Measurements from ENCODE around the gene ATP2B1.

ATP2B1 gene

DNA sequence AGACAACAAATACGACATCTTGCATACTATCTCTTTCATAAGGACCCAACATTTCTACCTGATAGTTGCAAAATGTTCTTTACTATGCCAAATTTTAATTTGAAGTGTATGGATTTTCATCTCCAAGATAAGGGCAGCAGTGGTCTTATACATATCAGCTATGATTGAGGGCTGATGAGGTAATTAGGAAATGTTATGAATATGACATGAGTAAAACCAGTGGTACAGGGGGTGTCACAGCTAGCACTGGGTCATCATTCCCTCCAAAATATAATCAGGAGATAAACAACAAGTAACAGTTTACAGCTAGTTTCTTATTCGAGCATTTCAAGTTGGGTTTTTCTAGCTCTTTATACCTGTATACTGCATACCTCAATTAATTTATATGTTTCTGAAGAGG lies 35.0 kb downstream of the ATP2B1 start:
- H3F3A ChIP-seq (ENCODE audit: control insufficient read depth, insufficient read depth): no peaks in the 10 kb centered on the region
- H3K4me3 ChIP-seq (ENCODE audit: low read length): no peak overlapping the region
- no peaks in the 10 kb centered on the region for H4K20me1 ChIP-seq (ENCODE audit: control insufficient read depth, insufficient read depth, low read depth, low read length)

DNA sequence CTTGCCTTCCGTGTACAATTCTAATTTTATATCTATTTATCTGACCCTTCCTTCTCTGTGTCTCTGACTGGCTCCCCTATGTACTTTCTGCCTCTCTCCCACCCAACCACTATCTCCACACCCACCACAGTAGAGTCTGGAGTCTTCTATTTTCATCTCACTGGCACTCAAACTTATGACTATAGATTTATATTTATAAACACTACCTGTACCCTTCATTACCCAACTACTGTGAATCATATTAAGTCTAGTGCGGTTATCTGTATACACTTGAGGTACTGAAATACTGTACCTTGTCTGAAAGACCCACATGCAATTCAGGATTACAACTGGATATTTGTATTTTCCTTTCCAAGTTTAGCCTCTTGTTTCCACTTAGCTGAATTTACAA lies 36.1 kb downstream of the ATP2B1 start:
- no peaks in the 10 kb centered on the region for H3K9me3 ChIP-seq (ENCODE audit: control insufficient read depth, insufficient read depth, low read length)
- H3F3A ChIP-seq (ENCODE audit: control insufficient read depth, insufficient read depth): no peaks in the 10 kb centered on the region
- no peak overlapping the region for H3K27ac ChIP-seq (ENCODE audit: low read depth, low read length)
- H4K20me1 ChIP-seq (ENCODE audit: control insufficient read depth, insufficient read depth, low read depth, low read length): no peaks in the 10 kb centered on the region
- no peaks in the 10 kb centered on the region for H3K9me2 ChIP-seq (replicated peaks; ENCODE audit: control insufficient read depth, low read length)
- H3K79me2 ChIP-seq (ENCODE audit: control insufficient read depth, low read length): peaks cover 99% of the 10 kb centered on the region
- H3K4me2 ChIP-seq (ENCODE audit: low read length): no peak overlapping the region
- H3K36me3 ChIP-seq (ENCODE audit: control insufficient read depth, low read length): peaks cover 40% of the 10 kb centered on the region
- TF ChIP-seq, protein P1, sequence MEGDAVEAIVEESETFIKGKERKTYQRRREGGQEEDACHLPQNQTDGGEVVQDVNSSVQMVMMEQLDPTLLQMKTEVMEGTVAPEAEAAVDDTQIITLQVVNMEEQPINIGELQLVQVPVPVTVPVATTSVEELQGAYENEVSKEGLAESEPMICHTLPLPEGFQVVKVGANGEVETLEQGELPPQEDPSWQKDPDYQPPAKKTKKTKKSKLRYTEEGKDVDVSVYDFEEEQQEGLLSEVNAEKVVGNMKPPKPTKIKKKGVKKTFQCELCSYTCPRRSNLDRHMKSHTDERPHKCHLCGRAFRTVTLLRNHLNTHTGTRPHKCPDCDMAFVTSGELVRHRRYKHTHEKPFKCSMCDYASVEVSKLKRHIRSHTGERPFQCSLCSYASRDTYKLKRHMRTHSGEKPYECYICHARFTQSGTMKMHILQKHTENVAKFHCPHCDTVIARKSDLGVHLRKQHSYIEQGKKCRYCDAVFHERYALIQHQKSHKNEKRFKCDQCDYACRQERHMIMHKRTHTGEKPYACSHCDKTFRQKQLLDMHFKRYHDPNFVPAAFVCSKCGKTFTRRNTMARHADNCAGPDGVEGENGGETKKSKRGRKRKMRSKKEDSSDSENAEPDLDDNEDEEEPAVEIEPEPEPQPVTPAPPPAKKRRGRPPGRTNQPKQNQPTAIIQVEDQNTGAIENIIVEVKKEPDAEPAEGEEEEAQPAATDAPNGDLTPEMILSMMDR (IDR thresholded peaks at IDR 0.05; ENCODE audit: low read depth, low read length, poor library complexity, severe bottlenecking): no peak
- no peak for TF ChIP-seq EZH2phosphoT487 (IDR thresholded peaks at IDR 0.05; ENCODE audit: borderline replicate concordance, low read length)
- no peak overlapping the region for H3K4me3 ChIP-seq (ENCODE audit: low read length)
- peaks cover 55% of the 10 kb centered on the region for H3K4me1 ChIP-seq (ENCODE audit: control insufficient read depth, low read length)
- no peaks in the 10 kb centered on the region for H3K27me3 ChIP-seq (ENCODE audit: control insufficient read depth, low read length)

More for the DNA sequence above, 35.0 kb downstream of the ATP2B1 start:
- Histone ChIP-seq H3K9me3 (ENCODE audit: control insufficient read depth, insufficient read depth, low read length) (no peaks in the 10 kb centered on the region), H3K79me2 (ENCODE audit: control insufficient read depth, low read length) (peaks cover 99% of the 10 kb centered on the region), H3K36me3 (ENCODE audit: control insufficient read depth, low read length) (peaks cover 36% of the 10 kb centered on the region), H3K4me1 (ENCODE audit: control insufficient read depth, low read length) (peaks cover 55% of the 10 kb centered on the region), H3K4me2 (ENCODE audit: low read length) (0 out of 2 replicates have a peak overlapping the region, but pooled peaks have one; percentile 53), H3K27me3 (ENCODE audit: control insufficient read depth, low read length) (no peaks in the 10 kb centered on the region), H3K27ac (ENCODE audit: low read depth, low read length) (no peak overlapping the region), H3K9me2 (replicated peaks; ENCODE audit: control insufficient read depth, low read length) (no peaks in the 10 kb centered on the region)
- TF ChIP-seq, protein P1 (IDR thresholded peaks at IDR 0.05; ENCODE audit: low read depth, low read length, poor library complexity, severe bottlenecking): no peak

DNA sequence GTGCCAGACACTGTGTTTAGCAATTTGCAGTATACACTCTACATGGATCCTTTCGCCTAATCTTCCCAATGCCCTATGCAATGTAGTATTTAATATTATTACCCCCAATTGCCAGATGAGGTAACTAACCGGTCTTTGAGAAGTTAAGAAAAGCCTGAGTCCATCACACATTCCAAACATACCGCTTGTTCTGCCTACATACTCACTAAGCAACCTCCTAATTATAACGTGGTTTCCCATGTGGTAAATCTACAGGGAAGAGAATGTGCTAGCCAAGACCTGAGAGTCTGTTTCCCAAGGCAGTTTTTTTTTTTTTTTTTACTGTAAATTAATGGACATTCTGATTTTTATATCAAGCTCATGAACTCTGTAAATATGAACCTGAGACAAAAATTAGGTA lies 37.2 kb downstream of the ATP2B1 start:
- Histone ChIP-seq H3K36me3 (ENCODE audit: control insufficient read depth, low read length) (peaks cover 45% of the 10 kb centered on the region), H3K4me3 (ENCODE audit: low read length) (no peak overlapping the region), H4K20me1 (ENCODE audit: control insufficient read depth, insufficient read depth, low read depth, low read length) (no peaks in the 10 kb centered on the region), H3F3A (ENCODE audit: control insufficient read depth, insufficient read depth) (no peaks in the 10 kb centered on the region), H3K27ac (ENCODE audit: low read depth, low read length) (no peak overlapping the region), H3K4me1 (ENCODE audit: control insufficient read depth, low read length) (peaks cover 55% of the 10 kb centered on the region), H3K79me2 (ENCODE audit: control insufficient read depth, low read length) (peaks cover 99% of the 10 kb centered on the region), H3K9me3 (ENCODE audit: control insufficient read depth, insufficient read depth, low read length) (no peaks in the 10 kb centered on the region), H3K27me3 (ENCODE audit: control insufficient read depth, low read length) (no peaks in the 10 kb centered on the region), H3K9me2 (replicated peaks; ENCODE audit: control insufficient read depth, low read length) (no peaks in the 10 kb centered on the region), H3K4me2 (ENCODE audit: low read length) (no peak overlapping the region)
- TF ChIP-seq EZH2phosphoT487 (IDR thresholded peaks at IDR 0.05; ENCODE audit: borderline replicate concordance, low read length): no peak
- TF ChIP-seq, protein P1 (IDR thresholded peaks at IDR 0.05; ENCODE audit: low read depth, low read length, poor library complexity, severe bottlenecking): no peak

DNA sequence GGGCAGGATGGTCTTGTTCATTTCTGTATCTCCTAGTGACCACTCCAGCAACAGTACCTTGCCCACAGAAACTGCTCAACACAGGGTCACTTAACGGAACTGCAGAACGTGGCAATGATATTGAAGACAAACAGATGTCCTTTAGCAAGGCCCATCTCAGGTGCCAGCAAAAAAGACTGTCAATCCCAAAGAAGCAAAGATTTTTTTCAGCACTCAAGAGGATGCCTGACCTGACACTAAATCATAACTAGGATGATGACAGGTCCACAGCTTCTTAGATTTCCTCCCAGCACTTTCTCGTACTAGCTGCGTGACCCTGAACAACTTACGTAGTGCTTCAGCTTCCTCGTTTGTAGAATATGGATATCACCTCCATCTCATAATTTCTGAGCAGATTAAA lies 39.4 kb downstream of the ATP2B1 start:
- Histone ChIP-seq H3F3A (ENCODE audit: control insufficient read depth, insufficient read depth) (no peaks in the 10 kb centered on the region), H3K27ac (ENCODE audit: low read depth, low read length) (no peak overlapping the region), H3K4me2 (ENCODE audit: low read length) (no peak overlapping the region), H3K36me3 (ENCODE audit: control insufficient read depth, low read length) (peaks cover 38% of the 10 kb centered on the region), H3K4me1 (ENCODE audit: control insufficient read depth, low read length) (peaks cover 53% of the 10 kb centered on the region), H3K79me2 (ENCODE audit: control insufficient read depth, low read length) (peaks cover 99% of the 10 kb centered on the region), H3K9me2 (replicated peaks; ENCODE audit: control insufficient read depth, low read length) (no peaks in the 10 kb centered on the region), H3K27me3 (ENCODE audit: control insufficient read depth, low read length) (no peaks in the 10 kb centered on the region), H4K20me1 (ENCODE audit: control insufficient read depth, insufficient read depth, low read depth, low read length) (no peaks in the 10 kb centered on the region), H3K9me3 (ENCODE audit: control insufficient read depth, insufficient read depth, low read length) (no peaks in the 10 kb centered on the region), H3K4me3 (ENCODE audit: low read length) (no peak overlapping the region)
- TF ChIP-seq, protein P1 (IDR thresholded peaks at IDR 0.05; ENCODE audit: low read depth, low read length, poor library complexity, severe bottlenecking): no peak
- no peak for TF ChIP-seq EZH2phosphoT487 (IDR thresholded peaks at IDR 0.05; ENCODE audit: borderline replicate concordance, low read length)
